Keratinocyte (primary cell): ENCODE results near the gene C7orf25. TPM values are rescaled to one million over a fixed set of nuclear protein-coding genes. Genes with fewer than 3 reads are reported as not detected.

Source experiments
- DNase-seq: peaks from one replicate; pipeline ENCODE4 v3.0.0-alpha.2; 2011; ENCODE audit warnings: low read depth, missing footprints, low spot score
- FAIRE-seq: peaks from 2 replicates; lab custom pipeline; 2011; peaks lifted over from hg19 to GRCh38; lab: Jason Lieb, UNC
- H2AFZ ChIP-seq: 2 replicates; pipeline ENCODE4 v1.6.0; 2012; ENCODE audit warnings: low read length, control low read depth, inconsistent platforms; ENCODE audit not compliant: control insufficient read depth
- H3K27ac ChIP-seq: 2 replicates; pipeline ENCODE4 v1.5.1; 2011; ENCODE audit warnings: low read length; ENCODE audit not compliant: control insufficient read depth, insufficient read depth
- H3K27me3 ChIP-seq: 3 replicates; pipeline ENCODE4 v1.6.0; 2011; ENCODE audit warnings: low read length; ENCODE audit not compliant: control insufficient read depth, insufficient read depth; ENCODE audit errors: extremely low read depth
- H3K36me3 ChIP-seq, 2 experiments: 2 replicates in 1 of 2; 3 replicates in 1 of 2; pipeline ENCODE4 v1.5.1; 2011; ENCODE audit warnings: low read length in 2 of 2, mild to moderate bottlenecking in 1 of 2; ENCODE audit not compliant: control insufficient read depth in 2 of 2, insufficient read depth in 2 of 2; ENCODE audit errors: extremely low read depth in 1 of 2
- H3K4me1 ChIP-seq: 3 replicates; pipeline ENCODE4 v1.5.1; 2011; ENCODE audit warnings: low read length; ENCODE audit not compliant: control insufficient read depth, insufficient read depth; ENCODE audit errors: extremely low read depth
- H3K4me2 ChIP-seq: 3 replicates; pipeline ENCODE4 v1.6.0; 2011; ENCODE audit warnings: low read depth, low read length; ENCODE audit not compliant: control insufficient read depth, insufficient read depth; ENCODE audit errors: extremely low read depth
- H3K4me3 ChIP-seq, 3 experiments: fragments of 200-600 bp in 1 of 3; sonication (generic) in 1 of 3; 2 replicates in 2 of 3; 3 replicates in 1 of 3; pipeline ENCODE4 v1.5.1; 2011 to 2016; ENCODE audit warnings: low read length in 3 of 3, mild to moderate bottlenecking in 3 of 3, control low read depth in 2 of 3, inconsistent platforms in 1 of 3, low read depth in 1 of 3, mixed read lengths in 1 of 3, mixed run types in 1 of 3, moderate library complexity in 1 of 3; ENCODE audit not compliant: control insufficient read depth in 2 of 3, insufficient read depth in 2 of 3; ENCODE audit errors: extremely low read depth in 1 of 3
- H3K79me2 ChIP-seq: 2 replicates; pipeline ENCODE4 v1.6.0; 2012; ENCODE audit warnings: low read length; ENCODE audit not compliant: control insufficient read depth, insufficient read depth
- H3K9ac ChIP-seq: 3 replicates; pipeline ENCODE4 v1.6.0; 2011; ENCODE audit warnings: low read length; ENCODE audit not compliant: control insufficient read depth, insufficient read depth; ENCODE audit errors: extremely low read depth
- H3K9me1 ChIP-seq: 3 replicates; pipeline ENCODE4 v1.6.0; 2011; ENCODE audit warnings: low read length; ENCODE audit not compliant: control insufficient read depth, insufficient read depth; ENCODE audit errors: extremely low read depth
- H3K9me3 ChIP-seq: 2 replicates; pipeline ENCODE4 v1.5.1; 2012; ENCODE audit warnings: low read depth, low read length; ENCODE audit not compliant: control insufficient read depth
- H4K20me1 ChIP-seq: 3 replicates; pipeline ENCODE4 v1.6.0; 2011; ENCODE audit warnings: low read length; ENCODE audit not compliant: control insufficient read depth, insufficient read depth; ENCODE audit errors: extremely low read depth
- EZH2 ChIP-seq: IDR thresholded peaks from one replicate; pipeline ENCODE4 v1.6.1; 2012; ENCODE audit warnings: inconsistent platforms, mild to moderate bottlenecking, low read length, moderate library complexity
- dilution Hi-C: fragments of 300-500 bp; cut with MboI; formaldehyde crosslinking; loops from one replicate; pipeline ENCODE4 v1.7.0; 2020; ENCODE audit warnings: low sequenced_read_pairs; ENCODE audit not compliant: extremely low pct_ligation_motif_present
- polyA plus RNA-seq, 5 experiments: library from polyadenylated mRNA; depleted of rRNA in 3 of 5; stranded (reverse) in 3 of 5; stranded (forward) in 1 of 5; unstranded in 1 of 5; fragments of >200 nt; gene quantifications; 1 replicate in 1 of 5; 2 replicates in 3 of 5; 3 replicates in 1 of 5; pipeline versions ENCODE4 v1.2.1 to v1.2.3, GENCODE V29; 2011 to 2012; ENCODE audit warnings: missing spikeins in 2 of 5, low read depth in 1 of 5, low replicate concordance in 1 of 5
- TF ChIP-seq, protein P1 (sequence below), 3 experiments: IDR thresholded peaks in 1 of 3; conservative IDR thresholded peaks in 1 of 3; optimal IDR thresholded peaks in 1 of 3; 2 replicates in 2 of 3; 3 replicates in 1 of 3; pipeline versions ENCODE3 to v1.5.1; 2011; ENCODE audit warnings: low read length in 3 of 3, mild to moderate bottlenecking in 3 of 3, moderate library complexity in 2 of 3, control low read depth in 1 of 3, inconsistent platforms in 1 of 3; ENCODE audit not compliant: insufficient read depth in 2 of 3; ENCODE audit errors: extremely low read depth in 1 of 3

Gene C7orf25
- polyA plus RNA-seq, 1 donor (not counting 4 experiments of a cell fraction or from before 2014, with no cell fraction given): 3.1 TPM

DNA sequence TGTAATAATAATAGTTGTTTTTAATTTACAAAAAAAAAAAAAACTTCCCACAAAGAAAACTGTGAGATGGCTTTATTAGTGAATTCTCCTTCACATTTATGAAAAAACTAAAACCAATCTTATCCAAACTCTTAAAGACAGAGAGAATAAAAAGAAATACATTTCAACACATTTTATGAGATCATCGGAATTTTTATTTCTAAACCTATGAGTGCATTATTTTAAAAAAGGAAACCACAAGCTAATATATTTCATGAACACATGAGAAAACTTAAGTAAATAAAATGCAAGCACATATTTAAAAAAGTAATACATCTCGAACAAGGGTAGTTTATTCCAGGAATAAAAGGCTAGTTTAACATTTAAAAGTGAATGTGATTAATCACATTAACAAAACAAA is 31.5 kb downstream of the C7orf25 start:
- FAIRE-seq: no peak
- H3K79me2 ChIP-seq: no peaks in the 10 kb centered on the region
- no peak for DNase-seq
- no peaks in the 10 kb centered on the region for H3K9me1 ChIP-seq
- no peaks in the 10 kb centered on the region for H4K20me1 ChIP-seq
- H3K4me2 ChIP-seq: no peak overlapping the region
- no peak overlapping the region for H3K27ac ChIP-seq
- H3K4me1 ChIP-seq: peaks cover 6% of the 10 kb centered on the region
- TF ChIP-seq, protein P1, sequence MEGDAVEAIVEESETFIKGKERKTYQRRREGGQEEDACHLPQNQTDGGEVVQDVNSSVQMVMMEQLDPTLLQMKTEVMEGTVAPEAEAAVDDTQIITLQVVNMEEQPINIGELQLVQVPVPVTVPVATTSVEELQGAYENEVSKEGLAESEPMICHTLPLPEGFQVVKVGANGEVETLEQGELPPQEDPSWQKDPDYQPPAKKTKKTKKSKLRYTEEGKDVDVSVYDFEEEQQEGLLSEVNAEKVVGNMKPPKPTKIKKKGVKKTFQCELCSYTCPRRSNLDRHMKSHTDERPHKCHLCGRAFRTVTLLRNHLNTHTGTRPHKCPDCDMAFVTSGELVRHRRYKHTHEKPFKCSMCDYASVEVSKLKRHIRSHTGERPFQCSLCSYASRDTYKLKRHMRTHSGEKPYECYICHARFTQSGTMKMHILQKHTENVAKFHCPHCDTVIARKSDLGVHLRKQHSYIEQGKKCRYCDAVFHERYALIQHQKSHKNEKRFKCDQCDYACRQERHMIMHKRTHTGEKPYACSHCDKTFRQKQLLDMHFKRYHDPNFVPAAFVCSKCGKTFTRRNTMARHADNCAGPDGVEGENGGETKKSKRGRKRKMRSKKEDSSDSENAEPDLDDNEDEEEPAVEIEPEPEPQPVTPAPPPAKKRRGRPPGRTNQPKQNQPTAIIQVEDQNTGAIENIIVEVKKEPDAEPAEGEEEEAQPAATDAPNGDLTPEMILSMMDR (optimal IDR thresholded peaks at IDR 0.05 in 1 of 3, IDR thresholded peaks at IDR 0.05 in 1 of 3, conservative IDR thresholded peaks at IDR 0.05 in 1 of 3; ENCODE audit: extremely low read depth in 1 of 3, insufficient read depth in 2 of 3, low read length in 3 of 3): no peak
- no peak for TF ChIP-seq EZH2
- H3K9me3 ChIP-seq: no peaks in the 10 kb centered on the region
- H3K9ac ChIP-seq: no peak overlapping the region
- dilution Hi-C loops: no loop called here
- H3K36me3 ChIP-seq: no peaks in the 10 kb centered on the region
- H3K27me3 ChIP-seq: no peaks in the 10 kb centered on the region
- H2AFZ ChIP-seq: no peak overlapping the region
- no peak overlapping the region for H3K4me3 ChIP-seq

DNA sequence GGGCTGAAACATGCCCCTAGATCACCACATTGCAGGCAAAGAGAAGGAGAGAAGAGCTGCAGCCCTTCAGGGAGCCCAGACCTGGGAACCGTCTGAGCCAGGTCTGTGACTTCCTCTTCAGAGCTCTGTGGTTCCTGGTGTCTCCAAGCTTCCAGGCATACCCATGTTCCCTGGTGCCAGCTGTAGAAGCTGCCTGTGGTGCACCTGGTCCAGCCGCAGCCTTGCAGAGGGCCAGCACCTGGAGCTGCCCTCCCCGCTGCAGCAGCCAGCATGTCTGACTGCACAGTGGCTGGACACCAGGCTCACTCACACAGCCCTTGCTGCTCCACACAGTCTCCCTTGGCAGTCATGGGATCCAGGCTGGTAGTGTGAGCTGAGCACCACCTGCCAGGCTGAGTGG is 33.6 kb downstream of the C7orf25 start:
- Histone ChIP-seq H3K9ac (no peak overlapping the region), H3K9me1 (no peaks in the 10 kb centered on the region), H3K4me3 (no peak overlapping the region), H3K79me2 (no peaks in the 10 kb centered on the region), H2AFZ (no peak overlapping the region), H3K4me1 (no peaks in the 10 kb centered on the region), H4K20me1 (no peaks in the 10 kb centered on the region), H3K9me3 (no peaks in the 10 kb centered on the region), H3K36me3 (no peaks in the 10 kb centered on the region), H3K4me2 (no peak overlapping the region), H3K27ac (no peak overlapping the region), H3K27me3 (no peaks in the 10 kb centered on the region)
- TF ChIP-seq EZH2: no peak
- TF ChIP-seq, protein P1 (optimal IDR thresholded peaks at IDR 0.05 in 1 of 3, IDR thresholded peaks at IDR 0.05 in 1 of 3, conservative IDR thresholded peaks at IDR 0.05 in 1 of 3; ENCODE audit: extremely low read depth in 1 of 3, insufficient read depth in 2 of 3, low read length in 3 of 3): no peak
- no peak for DNase-seq
- dilution Hi-C loops: no loop called here
- FAIRE-seq: no peak
